ENCODE measurements around the gene DDTL. TPM values are rescaled to one million over a fixed set of nuclear protein-coding genes. Genes with fewer than 3 reads are reported as not detected.

The DDTL gene
- total RNA-seq, 1 donor = 1.8 TPM

GRCh38 chr22:24009227-24010017 lies 42.7 kb downstream of the DDTL start:
- no peak for DNase-seq (ENCODE audit: insufficient read length, low spot score, missing footprints)
- Histone ChIP-seq H3K79me2 (ENCODE audit: insufficient read depth, low read length) (peaks cover 31% of the 10 kb centered on the region), H3K4me1 (ENCODE audit: insufficient read depth, low read length) (peaks cover 7% of the 10 kb centered on the region), H3K4me3 (ENCODE audit: insufficient read depth, low read length) (no peak overlapping the region), H3K27ac (ENCODE audit: low read depth, low read length) (no peak overlapping the region), H2AFZ (ENCODE audit: low read length) (no peak overlapping the region), H3K4me2 (ENCODE audit: insufficient read depth, low read length) (no peak overlapping the region), H3K36me3 (ENCODE audit: insufficient read depth, low read length) (no peaks in the 10 kb centered on the region), H3K9me3 (ENCODE audit: low read depth, low read length) (no peaks in the 10 kb centered on the region), H3K27me3 (ENCODE audit: insufficient read depth, low read length) (no peaks in the 10 kb centered on the region), H4K20me1 (ENCODE audit: insufficient read depth, low read length) (no peaks in the 10 kb centered on the region)
- no peak for TF ChIP-seq CTCF (IDR thresholded peaks at IDR 0.05; ENCODE audit: extremely low read depth, low read depth, low read length)

GRCh38 chr22:24010018-24010391 lies 43.3 kb downstream of the DDTL start:
- Histone ChIP-seq H3K9me3 (ENCODE audit: low read depth, low read length) (no peaks in the 10 kb centered on the region), H3K4me2 (ENCODE audit: insufficient read depth, low read length) (no peak overlapping the region), H3K36me3 (ENCODE audit: insufficient read depth, low read length) (no peaks in the 10 kb centered on the region), H3K4me1 (ENCODE audit: insufficient read depth, low read length) (peaks cover 7% of the 10 kb centered on the region), H4K20me1 (ENCODE audit: insufficient read depth, low read length) (no peaks in the 10 kb centered on the region), H2AFZ (ENCODE audit: low read length) (no peak overlapping the region), H3K27ac (ENCODE audit: low read depth, low read length) (no peak overlapping the region), H3K27me3 (ENCODE audit: insufficient read depth, low read length) (no peaks in the 10 kb centered on the region), H3K79me2 (ENCODE audit: insufficient read depth, low read length) (peaks cover 36% of the 10 kb centered on the region), H3K4me3 (ENCODE audit: insufficient read depth, low read length) (no peak overlapping the region)
- TF ChIP-seq CTCF (IDR thresholded peaks at IDR 0.05; ENCODE audit: extremely low read depth, low read depth, low read length) = no peak
- DNase-seq (ENCODE audit: insufficient read length, low spot score, missing footprints) = no peak

- Histone ChIP-seq H3K4me3 (ENCODE audit: insufficient read depth, low read length) (peak overlapping the region; percentile 80), H3K9me3 (ENCODE audit: low read depth, low read length) (no peaks in the 10 kb centered on the region), H3K4me2 (ENCODE audit: insufficient read depth, low read length) (peak overlapping the region; percentile 95), H4K20me1 (ENCODE audit: insufficient read depth, low read length) (peaks cover 6% of the 10 kb centered on the region), H3K27me3 (ENCODE audit: insufficient read depth, low read length) (no peaks in the 10 kb centered on the region), H3K4me1 (ENCODE audit: insufficient read depth, low read length) (peaks cover 7% of the 10 kb centered on the region), H3K79me2 (ENCODE audit: insufficient read depth, low read length) (peaks cover 48% of the 10 kb centered on the region), H2AFZ (ENCODE audit: low read length) (peak overlapping the region; percentile 81), H3K27ac (ENCODE audit: low read depth, low read length) (peak overlapping the region; percentile 63), H3K36me3 (ENCODE audit: insufficient read depth, low read length) (no peaks in the 10 kb centered on the region)
- DNase-seq (ENCODE audit: insufficient read length, low spot score, missing footprints) = no peak
- no peak for TF ChIP-seq CTCF (IDR thresholded peaks at IDR 0.05; ENCODE audit: extremely low read depth, low read depth, low read length)
These were observed 45.0 kb downstream of the DDTL start for GRCh38 chr22:24011735-24012068.

- H3K4me1 ChIP-seq (ENCODE audit: insufficient read depth, low read length) = peaks cover 7% of the 10 kb centered on the region
- peaks cover 73% of the 10 kb centered on the region for H3K79me2 ChIP-seq (ENCODE audit: insufficient read depth, low read length)
- no peak for DNase-seq (ENCODE audit: insufficient read length, low spot score, missing footprints)
These were observed 49.5 kb downstream of the DDTL start for GRCh38 chr22:24016156-24016555.

More at GRCh38 chr22:24016156-24016555, 49.5 kb downstream of the DDTL start:
- Histone ChIP-seq H3K4me2 (ENCODE audit: insufficient read depth, low read length) (no peak overlapping the region), H2AFZ (ENCODE audit: low read length) (no peak overlapping the region), H3K36me3 (ENCODE audit: insufficient read depth, low read length) (peaks cover 10% of the 10 kb centered on the region), H3K27ac (ENCODE audit: low read depth, low read length) (no peak overlapping the region), H4K20me1 (ENCODE audit: insufficient read depth, low read length) (peaks cover 12% of the 10 kb centered on the region), H3K27me3 (ENCODE audit: insufficient read depth, low read length) (no peaks in the 10 kb centered on the region), H3K4me3 (ENCODE audit: insufficient read depth, low read length) (no peak overlapping the region), H3K9me3 (ENCODE audit: low read depth, low read length) (no peaks in the 10 kb centered on the region)
- no peak for TF ChIP-seq CTCF (IDR thresholded peaks at IDR 0.05; ENCODE audit: extremely low read depth, low read depth, low read length)

Measured in osteoblast (primary cell).